ENCODE results near the gene PDZD4.

PDZD4 gene

DNA sequence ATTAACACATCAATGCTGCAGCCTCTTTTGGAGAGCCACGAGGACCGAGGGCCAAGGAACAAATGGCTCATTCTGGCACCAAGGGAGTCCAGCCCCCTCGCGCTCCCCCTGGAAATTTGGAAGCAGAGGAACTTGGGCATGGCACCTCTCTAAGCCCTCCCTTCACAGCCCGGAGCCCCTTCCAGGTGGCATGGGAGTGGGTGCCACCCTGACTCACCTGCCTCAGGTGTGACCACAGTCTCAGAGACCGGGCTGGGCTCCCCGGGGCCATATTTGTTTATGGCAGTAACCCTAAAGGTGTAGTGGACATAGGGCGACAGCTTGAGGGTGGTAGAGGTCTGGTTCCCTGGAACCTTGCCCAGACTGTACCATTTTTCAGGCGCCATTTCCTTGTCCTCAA lies 36.8 kb upstream of the PDZD4 start:
- no peak for FAIRE-seq

DNA sequence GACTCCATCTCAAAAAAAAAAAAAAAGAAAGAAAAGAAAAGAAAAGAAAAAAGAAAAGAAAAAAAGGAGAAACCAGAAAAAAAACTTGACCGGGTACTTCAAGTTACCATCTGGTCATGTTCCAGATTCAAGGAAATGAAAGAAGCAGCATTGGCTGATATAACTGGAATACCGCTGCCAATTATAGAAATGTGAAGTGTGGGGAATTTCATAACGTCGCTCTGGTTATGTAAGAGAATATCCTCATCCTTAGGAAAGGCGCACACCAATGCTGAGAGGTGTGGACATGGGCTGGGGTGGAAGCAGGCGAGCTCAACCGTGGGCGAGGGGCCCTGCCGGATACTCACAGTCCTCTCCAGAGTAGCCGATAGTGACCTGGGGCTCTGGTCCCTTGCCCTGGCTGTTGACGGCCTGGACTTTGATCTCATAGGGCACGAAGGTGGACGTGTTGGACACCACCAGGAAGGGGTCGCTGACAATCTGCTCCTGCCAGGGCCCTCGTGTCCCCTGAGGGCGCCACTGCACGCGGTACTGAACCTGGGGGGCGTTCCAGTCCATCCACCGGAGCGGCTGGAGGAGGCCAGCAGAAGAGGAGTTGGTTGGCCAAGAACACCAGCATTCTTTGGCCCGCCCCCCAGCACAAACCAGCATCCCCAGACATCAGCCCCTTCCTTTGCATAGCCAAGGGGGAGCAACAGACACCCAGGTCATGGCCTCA lies 36.1 kb upstream of the PDZD4 start:
- FAIRE-seq, result no peak

DNA sequence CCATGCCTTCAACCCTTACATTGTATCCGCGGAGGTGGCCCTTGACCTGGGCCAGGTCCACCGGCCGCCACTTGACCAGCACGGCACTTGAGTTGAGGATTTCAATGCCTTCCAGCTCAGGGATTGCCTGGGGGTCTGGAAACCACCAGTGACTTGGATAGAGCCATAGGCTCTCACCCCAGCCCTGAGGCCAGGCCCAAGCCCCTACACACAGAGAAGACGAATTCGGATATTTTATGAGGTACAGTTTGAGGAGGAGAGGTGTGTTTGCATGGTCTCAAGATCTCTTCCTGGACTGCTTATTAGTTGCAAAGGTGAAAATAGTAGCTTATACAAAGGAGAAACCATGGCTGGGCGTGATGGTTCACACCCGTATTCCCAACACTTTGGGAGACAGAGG lies 35.3 kb upstream of the PDZD4 start:
- FAIRE-seq, result no peak

DNA sequence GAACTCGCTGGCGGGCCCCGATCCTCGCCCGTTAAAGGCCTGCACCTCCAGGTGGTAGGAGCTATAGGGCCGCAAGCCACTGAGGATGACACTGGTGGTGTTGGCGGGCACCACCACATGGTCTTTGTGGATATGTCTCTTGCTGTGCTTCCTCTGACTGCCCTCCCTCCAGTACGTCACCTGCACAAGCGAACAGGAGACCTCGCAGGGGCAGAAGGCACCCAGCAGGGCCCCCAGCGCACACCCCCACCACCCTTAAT lies 34.9 kb upstream of the PDZD4 start:
- FAIRE-seq, result no peak

DNA sequence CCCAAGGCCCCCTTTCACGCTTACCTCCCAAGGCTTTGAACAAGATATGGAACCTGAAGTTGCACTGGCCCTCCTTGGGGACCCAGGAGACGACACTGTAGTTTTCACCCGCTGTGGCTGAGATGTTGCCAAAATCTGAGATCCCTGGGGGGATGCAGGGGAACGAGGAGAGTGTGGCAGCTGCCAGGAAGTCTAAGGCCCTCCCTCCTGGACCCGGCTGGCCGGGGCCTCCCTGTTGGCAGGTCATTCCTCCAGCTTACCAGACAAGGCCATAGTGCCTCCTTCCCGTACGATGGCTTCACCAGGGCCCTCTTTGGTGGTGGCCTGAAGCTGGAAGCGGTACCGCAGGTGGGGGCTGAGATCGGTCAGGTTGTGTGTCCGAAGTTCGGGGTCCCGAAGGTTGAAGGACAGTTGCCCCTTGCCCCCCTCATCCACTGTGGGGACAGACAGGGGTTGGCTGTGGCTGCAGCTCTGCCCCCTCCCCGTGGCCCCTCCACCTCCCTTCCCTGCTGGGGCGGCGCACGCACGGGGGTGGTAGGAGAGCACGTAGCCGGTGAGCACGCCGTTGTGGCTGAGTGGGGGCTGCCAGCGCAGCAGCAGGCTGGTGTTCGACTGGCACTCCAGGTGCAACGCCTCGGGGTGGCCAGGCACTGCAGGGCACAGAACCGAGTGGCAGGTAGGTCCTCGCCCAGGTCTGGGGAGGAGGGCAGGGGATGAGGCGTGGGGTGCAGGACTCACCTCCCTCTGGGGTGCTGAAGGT lies 34.4 kb upstream of the PDZD4 start:
- FAIRE-seq, result no peak

- FAIRE-seq, result no peak
Measured at GRCh38 chrX:153864101-153864500, 33.8 kb upstream of the PDZD4 start.

DNA sequence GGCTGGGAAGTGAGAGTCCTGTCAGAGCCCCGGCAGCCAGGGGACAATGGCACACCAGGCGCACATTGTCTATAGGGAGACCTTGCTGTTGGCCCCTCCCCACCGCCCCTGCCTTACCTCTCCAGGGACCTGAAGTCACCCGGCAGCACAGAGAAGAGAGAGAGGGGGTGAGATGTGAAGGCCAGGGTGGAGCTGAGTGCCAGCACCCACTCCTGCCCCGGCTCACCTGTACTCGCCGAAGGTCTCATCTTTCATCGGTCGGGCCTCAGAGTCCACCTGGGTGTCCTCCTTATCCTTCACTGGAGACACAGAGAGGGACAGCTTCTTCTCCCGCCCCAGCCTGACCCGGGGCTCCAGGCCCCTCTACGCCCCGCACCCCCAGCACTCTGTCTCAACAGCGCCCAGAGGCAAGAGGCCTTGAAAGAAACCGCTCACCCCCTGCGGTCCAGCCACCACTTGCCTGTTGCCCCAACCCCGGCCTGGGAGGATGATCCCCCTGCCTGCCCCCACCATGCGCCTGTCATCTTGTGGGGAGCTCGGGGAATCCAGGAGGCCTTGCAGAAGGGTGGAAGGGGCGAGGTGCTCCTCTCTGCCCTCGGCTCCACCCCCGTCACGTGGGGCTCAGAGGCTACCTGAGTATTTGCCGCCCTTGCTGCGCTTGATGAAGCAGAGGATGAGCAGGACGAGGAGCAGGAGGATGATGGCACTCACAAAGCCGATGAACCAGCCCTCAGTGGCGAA lies 33.1 kb upstream of the PDZD4 start:
- FAIRE-seq, result no peak

GRCh38 chrX:153862369-153863250 lies 32.3 kb upstream of the PDZD4 start:
- no peak for FAIRE-seq

- no peak for FAIRE-seq
Measured at GRCh38 chrX:153861733-153862310, 31.5 kb upstream of the PDZD4 start.

DNA sequence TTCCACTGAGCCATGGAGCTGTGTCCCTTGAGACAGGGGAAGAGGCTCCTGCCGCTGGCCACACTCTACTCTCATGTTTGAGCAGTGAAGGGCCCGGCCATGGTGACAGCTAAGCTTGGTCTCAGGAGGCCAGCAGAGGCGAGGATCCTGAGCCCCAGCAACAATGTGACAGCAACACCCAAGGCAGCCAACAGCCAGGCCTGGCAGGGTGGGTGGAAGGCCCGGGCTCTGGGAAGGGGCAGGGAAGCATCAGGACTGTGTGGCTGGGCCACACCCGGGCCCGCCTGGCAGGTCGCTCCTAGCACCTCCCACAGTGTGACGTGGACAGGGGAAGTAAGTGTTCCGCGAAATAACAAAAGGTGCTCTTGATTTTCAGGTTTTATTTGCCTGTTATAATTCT lies 30.8 kb upstream of the PDZD4 start:
- no peak for FAIRE-seq

GRCh38 chrX:153857348-153857903 lies 27.1 kb upstream of the PDZD4 start:
- FAIRE-seq, result no peak

GRCh38 chrX:153854702-153855101 lies 24.4 kb upstream of the PDZD4 start:
- FAIRE-seq, result no peak

- no peak for FAIRE-seq
Measured at GRCh38 chrX:153853902-153854267, 23.5 kb upstream of the PDZD4 start.

DNA sequence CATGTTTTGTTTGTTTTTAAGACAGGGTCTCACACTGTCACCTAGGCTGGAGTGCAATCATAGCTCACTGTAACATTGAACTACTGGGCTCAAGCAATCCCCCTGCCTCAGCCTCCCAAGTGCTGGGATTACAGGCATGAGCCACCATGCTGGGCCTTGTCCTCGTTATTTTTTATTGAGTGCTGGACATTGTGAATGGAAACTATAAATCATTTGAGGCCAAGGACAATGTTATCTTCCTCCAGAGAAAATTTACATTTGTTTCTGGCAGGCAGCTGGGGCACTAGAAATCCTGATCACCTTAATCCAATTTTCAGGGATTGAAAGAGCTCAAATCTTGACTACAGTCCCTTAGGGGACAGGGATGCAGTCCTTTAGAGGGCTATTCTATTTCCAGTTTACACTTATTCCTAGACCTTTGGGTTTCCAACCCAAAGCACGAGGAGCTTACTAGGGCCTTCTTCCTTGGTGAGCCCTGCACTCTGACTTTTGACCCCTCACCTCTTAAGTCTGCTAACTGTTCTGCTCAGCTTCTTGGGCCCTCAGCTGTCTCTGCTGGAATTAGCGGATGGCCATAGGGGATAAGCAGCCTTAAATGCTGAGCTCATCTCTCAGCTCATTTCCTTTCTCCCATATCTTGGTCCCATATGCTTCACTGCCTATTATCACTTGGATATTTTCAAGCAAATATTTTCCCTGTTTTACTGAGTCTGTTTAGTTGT lies 23.0 kb upstream of the PDZD4 start:
- FAIRE-seq, result no peak

GRCh38 chrX:153851981-153852380 lies 21.6 kb upstream of the PDZD4 start:
- no peak for FAIRE-seq

GRCh38 chrX:153848325-153848724 lies 18.0 kb upstream of the PDZD4 start:
- FAIRE-seq, result no peak

DNA sequence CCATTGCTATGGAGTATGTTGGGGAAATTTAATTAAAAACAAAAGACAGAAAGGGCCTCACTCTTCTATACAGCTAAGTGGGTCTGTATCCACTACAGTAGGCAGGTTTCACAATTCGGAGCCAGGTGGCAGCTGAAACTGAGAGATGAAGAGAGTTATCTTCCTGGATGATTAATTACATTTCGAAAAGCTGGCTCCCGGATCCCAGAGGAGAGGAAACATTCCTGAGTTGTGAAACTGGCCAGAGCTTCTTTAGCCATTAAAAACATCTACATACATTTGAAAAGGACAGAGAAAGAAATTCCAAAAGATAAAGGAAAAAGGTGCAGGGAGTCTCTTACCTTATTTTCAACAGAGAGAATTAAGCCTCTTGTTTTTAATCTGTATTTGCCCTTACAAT lies 15.5 kb upstream of the PDZD4 start:
- no peak for FAIRE-seq

- FAIRE-seq, result no peak
Measured at GRCh38 chrX:153845195-153845594, 14.9 kb upstream of the PDZD4 start.

DNA sequence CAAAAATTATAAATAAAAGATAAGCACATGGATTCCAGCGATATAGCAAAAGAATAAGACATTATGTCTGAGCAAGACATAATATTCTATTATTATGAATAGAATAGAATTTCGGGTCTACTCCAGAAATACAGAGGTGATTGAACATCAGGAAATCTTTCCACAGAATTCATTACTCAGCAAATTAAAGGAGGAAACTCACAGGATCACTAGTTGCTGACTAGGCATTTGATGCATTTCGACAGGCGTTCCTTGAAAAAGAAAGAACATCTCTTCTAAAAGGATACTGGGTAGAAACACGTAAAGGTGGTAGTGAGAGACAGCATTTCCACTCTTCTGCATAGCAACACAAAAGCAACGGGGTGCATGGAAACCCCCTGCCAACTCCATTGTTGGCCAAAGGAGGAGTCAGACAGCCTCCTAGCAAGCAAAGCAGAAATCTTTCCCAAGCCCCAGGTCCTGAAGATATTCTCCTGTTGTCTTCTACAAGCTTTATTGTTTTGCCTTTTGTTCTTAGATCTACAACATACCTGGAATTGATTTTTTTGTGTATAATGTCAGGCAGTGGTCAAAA lies 14.3 kb upstream of the PDZD4 start:
- FAIRE-seq, result no peak

DNA sequence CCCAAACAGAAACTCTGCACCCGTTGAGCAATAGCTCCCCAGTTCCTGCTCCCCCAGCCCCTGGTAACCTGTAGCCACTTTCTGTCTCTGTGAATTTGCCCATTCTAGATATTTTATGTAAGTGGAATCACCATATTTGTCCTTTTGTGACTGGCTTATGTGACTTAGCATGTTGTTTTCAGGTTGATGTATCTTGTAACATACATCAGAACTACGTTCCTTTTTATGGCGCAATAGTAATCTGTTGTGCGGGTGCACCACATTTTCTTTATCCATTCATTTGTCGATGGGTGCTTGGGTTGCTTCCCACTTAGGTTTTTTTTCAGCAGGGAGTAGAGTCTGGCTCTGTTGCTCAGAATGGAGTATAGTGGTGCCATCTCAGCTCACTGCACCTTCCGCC lies 6.6 kb upstream of the PDZD4 start:
- no peak for FAIRE-seq

DNA sequence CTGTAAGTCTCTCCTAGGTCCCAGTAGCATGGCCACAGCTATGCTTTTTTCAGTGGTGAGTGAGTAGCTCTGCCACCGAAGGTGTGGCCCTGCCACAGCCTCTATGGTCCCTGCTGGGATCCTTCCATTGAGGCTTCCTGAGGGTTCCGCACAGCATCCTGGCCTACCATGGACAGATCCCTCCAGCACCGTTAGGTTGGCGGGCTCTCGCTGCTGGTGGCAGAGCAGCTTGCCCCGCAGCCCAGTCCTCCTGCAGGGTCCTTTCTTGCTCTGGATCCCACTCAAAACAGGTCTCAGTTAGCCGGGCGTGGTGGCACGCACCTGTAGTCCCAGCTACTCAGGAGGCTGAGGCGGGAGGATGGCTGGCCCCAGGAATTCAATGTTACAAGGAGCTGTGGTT lies 2.4 kb upstream of the PDZD4 start:
- FAIRE-seq, result no peak

Measured in A204.1 (cell line).